SW480 (cell line): ENCODE data around the gene FHL5.
"Not testable (repeated sequence)": the region's sequence is repeated elsewhere in the genome, so short reads cannot be mapped to it uniquely, and the experiment has no call there.

ENCODE experiments used
- DNase-seq: peaks from one replicate; pipeline ENCODE4 v3.0.0-alpha.2; 2016; ENCODE audit warnings: low spot score

The FHL5 gene

GRCh38 chr6:96611342-96611991 is 48.5 kb downstream of the FHL5 start:
- DNase-seq, result no peak

DNA sequence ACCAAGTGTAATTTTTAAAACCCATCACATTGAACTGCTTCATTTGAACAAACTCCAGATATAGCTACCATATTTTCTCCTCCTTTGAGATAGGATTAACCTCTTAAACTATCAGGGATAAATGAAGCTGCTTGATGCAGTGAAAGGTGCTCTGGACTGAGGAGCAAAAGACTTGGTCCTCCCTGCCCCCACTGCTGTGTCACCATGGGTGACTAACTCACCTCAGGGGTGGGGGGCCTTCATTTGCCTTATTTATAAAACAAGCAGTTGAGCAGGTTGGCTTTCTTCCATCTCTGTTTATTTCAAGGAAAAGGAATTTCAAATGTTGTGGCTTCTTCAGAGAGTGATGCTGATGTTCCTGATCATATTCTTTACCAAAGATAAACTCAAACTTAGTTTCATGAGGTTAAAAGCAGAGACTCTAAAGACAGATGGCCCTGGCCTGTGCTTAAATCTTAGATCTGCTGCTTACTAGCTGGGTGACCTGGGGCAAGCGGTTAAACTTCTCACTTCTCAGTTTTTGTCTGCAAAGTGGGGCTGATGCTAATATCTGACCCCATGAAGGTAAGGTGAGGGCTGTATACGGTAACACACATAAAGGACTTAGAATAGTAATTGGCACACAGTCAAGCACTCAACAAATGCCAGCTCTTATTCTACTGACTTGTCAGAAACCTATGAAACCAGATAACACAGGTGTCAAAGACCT is 50.5 kb downstream of the FHL5 start:
- DNase-seq, result no peak

DNA sequence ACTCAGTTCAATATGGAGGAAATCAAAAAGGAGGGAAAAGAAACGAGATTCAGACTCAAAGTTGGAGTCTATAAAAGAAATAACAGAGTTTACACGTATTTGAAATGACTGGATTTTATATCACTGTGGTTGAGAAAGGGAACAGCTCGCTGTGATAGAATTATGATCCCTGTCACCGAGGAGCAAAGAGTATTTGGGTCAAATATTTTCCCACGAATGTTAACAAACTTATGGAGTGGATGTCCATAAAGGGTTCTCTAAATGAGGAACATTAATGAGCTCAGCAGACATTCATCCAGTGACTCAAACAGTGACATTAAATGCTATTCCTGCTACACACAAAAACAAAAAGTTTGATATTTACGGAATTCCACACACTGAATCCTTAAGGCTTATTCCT is 57.9 kb downstream of the FHL5 start:
- DNase-seq, result no peak

DNA sequence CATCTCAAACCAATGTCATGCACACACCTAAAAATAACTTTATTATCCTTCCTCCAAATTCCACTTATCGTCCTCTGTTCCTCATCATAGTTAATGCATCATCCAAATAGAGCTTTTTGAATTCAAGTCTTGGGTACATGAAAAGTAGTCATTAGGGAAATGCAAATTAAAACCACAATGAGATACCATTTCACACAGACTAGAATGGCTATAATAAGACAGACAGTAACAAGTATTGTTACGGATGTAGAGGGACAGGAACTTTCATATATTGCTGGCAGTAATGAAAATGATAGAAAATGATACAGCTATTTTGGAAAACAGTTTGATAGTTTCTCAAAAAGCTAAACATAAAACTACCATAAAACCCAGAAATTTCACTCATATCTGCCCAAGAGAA is 59.1 kb downstream of the FHL5 start:
- DNase-seq, result no peak

DNA sequence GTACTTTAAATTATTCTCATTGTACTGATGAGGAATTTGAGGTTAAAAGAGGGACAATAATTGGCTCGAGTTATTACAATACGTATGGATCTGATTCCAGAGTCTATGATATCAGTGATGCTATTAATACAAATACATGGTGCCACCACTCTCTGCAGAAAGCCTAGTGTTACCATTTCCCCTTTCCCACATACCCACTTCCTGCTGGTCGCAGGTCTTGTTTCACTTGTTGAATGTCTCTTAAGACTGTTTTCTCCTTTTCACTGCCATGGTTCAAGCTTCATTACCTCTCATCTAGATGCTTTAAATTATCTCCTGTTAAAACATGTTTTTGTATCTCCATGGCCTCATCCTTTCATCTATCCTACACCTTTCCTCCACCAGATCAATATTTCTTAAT is 62.0 kb downstream of the FHL5 start:
- DNase-seq, result no peak

- peak; percentile 57 for DNase-seq
These were observed 63.9 kb downstream of the FHL5 start for GRCh38 chr6:96626759-96627364.

- no peak for DNase-seq
These were observed 68.3 kb downstream of the FHL5 start for GRCh38 chr6:96631248-96631647.

DNA sequence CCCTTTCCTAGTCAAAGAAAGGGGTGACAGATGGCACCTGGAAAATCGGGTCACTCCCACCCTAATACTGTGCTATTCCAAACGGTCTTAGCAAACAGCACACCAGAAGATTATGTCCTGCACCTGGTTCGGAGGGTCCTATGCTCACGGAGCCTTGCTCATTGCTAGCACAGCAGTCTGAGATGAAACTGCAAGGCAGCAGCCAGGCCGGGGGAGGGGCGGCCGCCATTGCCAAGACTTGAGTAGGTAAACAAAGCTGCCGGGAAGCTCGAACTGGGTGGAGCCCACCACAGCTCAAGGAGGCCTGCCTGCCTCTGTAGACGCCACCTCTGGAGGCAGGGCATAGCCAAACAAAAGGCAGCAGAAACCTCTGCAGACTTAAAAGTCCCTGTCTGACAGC is 75.1 kb downstream of the FHL5 start:
- not testable (repeated sequence) for DNase-seq

DNA sequence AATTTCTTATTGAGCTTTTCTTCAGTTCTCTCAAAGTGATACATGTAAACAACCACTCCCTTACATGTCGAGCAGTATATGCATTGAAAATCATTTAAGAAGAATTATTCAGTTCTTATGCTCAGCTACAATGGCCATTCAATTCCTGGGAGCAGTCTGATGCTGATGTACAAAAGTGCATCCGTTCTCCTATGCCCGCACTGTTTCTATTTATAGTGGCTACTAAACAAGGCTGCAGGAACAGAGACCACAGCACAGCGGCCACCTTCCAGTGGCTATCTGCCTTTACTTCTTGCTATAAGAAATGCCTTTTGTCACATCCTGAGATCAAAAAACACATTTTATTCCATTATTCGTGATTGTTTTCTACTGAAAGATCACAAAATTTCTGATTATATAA is 82.2 kb downstream of the FHL5 start:
- DNase-seq, result no peak

DNA sequence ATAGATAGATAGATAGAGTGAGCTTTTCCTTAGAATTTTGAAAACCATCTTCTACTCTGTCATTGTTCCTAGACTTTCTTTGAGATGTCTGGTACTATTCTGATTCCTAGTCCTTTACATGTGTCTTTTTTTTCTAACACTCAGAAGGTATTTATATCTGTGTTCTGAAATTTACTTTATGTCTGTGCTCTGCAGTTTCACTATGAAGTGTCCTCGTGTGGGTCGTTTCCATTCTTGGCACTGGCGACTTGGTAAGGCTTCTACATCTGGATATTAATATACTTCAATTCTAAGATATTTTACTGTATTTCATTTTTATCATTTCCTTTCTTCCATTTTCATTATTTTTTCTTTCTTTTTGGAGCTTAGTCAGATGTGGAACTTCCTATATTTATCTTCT is 87.0 kb downstream of the FHL5 start:
- DNase-seq, result no peak

DNA sequence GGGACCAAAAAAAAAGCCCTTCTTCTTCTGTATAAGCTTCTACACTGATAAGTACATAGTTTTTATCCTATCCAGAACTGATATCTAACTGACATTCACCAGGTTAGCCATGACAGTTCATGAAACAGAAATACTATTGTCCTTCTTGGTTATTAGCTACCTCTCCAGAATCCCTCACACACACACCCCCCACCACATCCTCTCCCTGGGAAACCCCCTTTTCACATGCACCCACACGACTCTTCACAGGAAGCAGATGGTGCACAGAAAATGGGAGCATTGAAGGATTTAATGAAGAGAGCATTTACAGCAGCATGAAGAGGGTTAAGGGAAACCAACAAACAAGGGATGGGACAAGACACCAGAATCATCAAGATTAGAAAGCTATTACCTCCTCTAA is 88.9 kb downstream of the FHL5 start:
- no peak for DNase-seq

DNA sequence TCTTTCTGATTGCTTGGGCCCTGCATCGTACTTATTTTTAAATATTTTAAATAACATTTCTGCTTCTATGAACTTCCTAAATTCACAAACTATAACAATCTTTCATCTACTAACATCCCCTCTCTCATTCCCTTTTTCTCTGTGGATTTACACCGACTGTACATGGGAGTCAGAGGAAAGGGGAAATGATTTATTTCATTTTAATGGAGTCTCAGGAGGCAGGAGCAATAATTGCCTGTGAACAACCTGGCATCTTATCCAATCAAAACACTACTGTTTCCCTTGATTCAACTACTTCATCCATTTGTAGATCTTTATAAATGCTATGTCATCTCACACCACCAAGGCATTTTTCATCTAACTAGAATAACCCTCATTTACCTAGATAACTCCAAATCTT is 89.6 kb downstream of the FHL5 start:
- DNase-seq, result no peak

- DNase-seq, result no peak
These were observed 90.3 kb downstream of the FHL5 start for GRCh38 chr6:96653181-96653580.

DNA sequence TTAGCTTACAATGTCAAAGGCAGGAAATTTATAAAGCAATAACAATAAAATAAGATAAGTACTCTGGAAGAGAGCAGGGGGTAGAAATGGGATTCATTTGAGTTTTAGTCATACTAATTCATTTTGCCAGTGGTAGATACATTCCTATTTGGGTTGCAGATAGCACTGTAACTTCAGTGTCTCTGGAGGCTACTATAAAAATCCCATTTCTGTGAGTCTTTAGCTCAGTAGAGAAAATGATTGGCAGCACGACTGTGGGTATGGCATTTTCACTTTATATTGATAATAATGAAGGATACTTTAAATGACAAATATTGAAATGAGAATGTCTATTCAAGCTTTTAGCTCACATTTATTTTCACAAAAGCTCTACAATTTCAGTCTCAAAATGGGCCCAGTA is 93.6 kb downstream of the FHL5 start:
- DNase-seq, result no peak

GRCh38 chr6:96657344-96657743 is 94.4 kb downstream of the FHL5 start:
- DNase-seq, result no peak

GRCh38 chr6:96659084-96659845 is 96.3 kb downstream of the FHL5 start:
- no peak for DNase-seq
